Measurements from ENCODE around the gene CNIH3.

The CNIH3 gene

GRCh38 chr1:224749916-224750315 lies 133.8 kb downstream of the CNIH3 start:
- DNase-seq = no peak

DNA sequence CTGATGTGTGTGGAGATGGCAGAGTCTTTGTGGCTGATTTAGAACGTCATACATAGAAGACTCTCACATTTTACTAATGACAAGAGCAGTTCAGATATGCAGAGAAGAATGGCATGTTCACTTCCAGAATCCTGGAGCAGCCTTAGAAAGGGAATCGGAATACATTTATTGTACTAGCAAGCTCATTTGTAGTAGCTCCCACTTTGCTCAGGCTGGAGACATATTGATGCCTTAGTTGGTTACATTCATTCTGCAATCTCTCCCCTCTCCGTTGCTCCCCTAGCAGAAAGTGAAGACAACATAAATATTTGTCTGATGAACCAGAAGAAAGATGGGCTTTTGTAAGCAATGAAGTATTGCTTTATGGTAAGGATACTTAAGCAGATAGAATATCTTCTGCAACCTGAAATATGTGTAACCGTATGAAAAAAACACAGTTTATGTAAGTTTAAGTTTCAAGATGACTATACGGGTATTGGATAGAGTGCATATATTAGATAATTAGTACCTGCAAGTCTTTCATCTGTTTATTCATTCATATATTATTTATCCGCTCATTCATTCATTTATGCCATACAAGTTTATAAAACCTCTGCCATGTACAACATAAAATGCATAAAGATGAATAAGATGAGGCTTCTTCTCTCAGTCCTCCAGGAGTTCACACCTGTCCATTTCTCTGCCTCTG lies 135.7 kb downstream of the CNIH3 start:
- DNase-seq = no peak

DNA sequence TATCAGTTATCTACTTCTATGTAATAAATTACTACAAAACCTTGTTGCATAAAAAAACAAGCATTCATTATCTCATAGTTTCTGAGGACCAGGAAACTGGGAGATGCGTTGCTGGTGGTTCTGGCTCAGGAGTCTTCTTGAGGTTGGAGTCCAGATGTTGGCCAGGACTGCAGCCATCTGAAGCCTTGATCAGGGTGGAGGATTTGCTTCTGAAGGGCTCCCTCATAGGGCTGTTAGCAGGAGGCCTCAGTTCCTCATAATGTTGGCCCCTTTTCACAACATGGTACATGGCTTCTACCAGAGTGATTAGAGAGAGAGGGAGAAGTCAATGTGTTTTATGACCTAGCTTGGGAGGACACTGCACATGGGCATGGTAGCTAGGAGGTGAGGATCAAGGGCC lies 137.4 kb downstream of the CNIH3 start:
- no peak for DNase-seq

DNA sequence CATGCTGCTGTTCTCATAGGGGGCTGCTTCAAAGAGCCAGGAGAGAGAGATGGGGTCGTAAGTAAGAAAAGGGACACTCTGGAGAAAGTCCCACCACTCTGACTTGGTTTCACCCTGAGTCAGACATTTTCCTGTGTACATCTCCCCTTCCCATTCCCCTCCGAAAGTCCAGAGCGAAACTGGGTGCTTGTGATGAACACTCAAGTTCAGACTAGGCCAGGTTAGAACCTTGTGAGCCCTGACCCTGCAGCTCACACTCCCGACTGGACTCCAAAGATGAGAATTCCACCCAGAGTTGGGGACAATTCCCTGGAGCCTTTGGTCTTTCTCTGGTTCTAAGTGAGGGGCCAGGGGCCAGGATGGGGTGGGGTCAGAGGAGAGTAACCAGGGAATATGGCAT lies 139.5 kb downstream of the CNIH3 start:
- no peak for DNase-seq

GRCh38 chr1:224757508-224757907 lies 141.4 kb downstream of the CNIH3 start:
- no peak for DNase-seq

GRCh38 chr1:224759135-224759534 lies 143.0 kb downstream of the CNIH3 start:
- no peak for DNase-seq

- DNase-seq = no peak
Observed at GRCh38 chr1:224759681-224760091, 143.6 kb downstream of the CNIH3 start.

DNA sequence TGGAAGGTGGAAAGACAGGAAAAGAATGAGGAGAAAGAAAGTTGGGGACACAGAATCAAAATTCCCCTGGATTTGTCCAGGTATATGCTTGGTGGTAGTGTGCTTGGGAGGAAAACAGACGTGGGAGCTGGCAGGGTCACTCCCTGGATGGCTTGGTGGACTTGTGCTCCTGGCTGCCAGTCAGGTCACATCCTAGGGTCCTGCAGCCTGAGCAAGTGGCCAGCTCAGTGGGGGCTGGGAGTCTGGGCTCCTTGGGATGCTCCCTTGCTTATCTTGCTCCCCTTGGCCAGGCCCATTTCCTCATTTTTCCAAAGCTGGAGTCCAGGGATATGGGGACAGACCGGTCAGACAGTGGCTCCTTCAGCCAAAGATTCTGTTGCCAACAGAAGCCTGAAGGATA lies 144.0 kb downstream of the CNIH3 start:
- DNase-seq = no peak

DNA sequence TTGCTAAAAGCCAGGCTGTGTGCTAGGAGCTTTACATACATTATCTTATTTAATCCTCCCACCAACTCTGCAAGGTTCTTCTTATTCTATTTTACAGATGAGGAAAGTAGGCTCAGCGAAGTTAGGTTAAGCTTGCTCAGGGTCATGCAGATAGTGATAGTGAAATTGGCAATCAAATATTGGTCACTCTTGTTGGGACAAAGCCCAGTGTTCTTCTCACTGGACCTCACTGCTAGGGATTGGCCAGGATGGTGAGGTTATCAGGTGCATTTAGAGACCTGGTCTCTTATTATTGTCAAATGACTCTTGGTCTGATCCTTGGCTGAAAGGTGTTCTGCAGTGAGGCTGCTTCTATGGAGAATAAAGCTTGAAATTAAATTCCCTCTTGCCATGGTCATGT lies 145.1 kb downstream of the CNIH3 start:
- no peak for DNase-seq

DNA sequence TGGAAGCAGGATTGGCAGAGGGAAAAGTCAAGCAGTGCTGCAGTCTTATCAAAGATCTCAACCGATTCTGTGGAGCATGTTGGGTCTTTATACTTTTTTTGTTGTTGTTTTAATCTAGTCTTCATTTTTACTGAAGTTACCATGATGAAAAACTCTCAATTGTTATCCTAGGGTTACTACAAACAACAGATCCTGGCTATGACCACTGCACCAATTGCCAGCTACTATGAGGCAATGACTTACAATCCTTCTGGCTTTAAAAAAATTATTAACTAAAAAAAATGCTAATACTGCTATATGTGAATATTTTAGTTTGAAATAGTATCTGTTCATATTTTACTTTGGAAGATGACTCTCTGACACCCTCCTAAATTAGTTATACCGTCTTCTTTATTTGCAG lies 145.9 kb downstream of the CNIH3 start:
- no peak for DNase-seq

GRCh38 chr1:224762701-224763100 lies 146.6 kb downstream of the CNIH3 start:
- no peak for DNase-seq

GRCh38 chr1:224763126-224763775 lies 147.1 kb downstream of the CNIH3 start:
- DNase-seq = no peak

- DNase-seq = no peak
Observed at GRCh38 chr1:224766266-224766665, 150.1 kb downstream of the CNIH3 start.

GRCh38 chr1:224767031-224767430 lies 150.9 kb downstream of the CNIH3 start:
- no peak for DNase-seq

DNA sequence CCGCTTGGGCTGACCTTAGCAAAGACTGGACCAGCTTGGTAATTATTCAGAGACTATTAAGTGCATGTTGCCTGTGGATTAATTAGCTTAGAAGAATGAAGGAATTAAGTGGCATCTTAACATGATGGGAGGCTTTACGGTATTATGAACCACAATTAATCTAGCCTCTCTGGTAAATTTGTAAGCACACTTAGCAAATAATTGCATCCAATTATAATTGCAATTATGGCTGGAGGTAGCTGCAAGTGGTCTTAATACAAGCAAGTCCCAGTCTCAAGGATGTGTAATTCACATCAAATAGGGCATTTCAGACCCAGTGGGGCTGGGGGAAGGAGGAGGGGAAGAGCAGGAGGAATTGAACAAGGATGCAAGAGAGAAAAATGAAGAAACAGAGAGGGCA lies 151.6 kb downstream of the CNIH3 start:
- no peak for DNase-seq

GRCh38 chr1:224768971-224769370 lies 152.9 kb downstream of the CNIH3 start:
- DNase-seq = no peak

- no peak for DNase-seq
Observed at GRCh38 chr1:224769452-224770335, 153.6 kb downstream of the CNIH3 start.

DNA sequence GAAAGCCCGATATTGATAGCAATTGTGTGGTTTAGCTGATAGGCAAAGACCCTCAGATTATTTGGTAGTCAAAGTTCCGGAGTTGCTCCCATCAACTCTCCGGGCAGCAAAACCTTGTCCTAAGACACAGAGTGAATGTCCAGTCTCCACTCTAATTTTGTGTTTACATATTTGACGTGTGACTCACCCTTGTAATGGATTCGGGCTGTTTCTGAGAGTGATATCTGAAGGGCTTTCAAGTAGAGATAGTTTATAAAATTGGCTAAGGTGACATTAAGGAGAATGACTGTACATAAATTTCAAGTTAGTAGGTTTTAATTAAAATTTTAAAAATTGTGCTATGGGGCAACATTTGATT lies 154.2 kb downstream of the CNIH3 start:
- DNase-seq = no peak

GRCh38 chr1:224773646-224774045 lies 157.5 kb downstream of the CNIH3 start:
- DNase-seq = no peak

DNA sequence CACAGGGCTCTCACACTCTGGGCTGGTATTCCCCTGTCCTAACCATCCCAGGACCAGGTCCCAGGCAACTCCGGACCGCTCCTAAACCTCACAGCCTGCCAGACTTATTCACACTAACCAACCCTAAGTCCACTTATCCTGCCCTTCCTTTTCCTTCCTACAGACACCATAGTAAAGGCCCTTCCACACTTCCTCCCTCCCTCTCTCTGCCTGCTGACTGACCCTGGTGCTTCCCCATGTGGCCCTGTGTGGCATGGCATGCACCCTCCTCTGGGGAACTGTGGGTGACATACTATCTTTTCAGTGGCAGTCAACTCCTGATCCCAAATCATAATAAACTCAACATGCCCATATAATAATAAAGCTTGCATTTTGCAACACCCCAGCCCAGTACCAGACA lies 158.3 kb downstream of the CNIH3 start:
- no peak for DNase-seq

DNA sequence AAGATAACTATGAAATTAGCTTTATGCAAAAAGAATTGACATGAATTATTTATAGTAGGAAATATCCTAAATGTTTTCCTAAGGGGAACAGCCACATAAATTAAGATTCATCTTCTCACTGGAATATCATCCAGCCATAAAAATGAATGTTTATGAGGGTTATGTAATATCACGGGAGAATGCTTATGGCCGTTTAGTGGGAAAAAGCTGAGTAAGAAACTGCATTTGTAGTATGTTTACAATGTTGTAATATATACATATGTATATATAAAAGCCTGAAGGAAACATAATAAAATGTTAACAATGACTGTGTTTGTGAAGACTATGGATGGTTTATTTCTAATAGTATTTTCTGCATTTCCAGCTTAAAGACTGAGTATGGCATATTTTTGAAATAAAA lies 161.1 kb downstream of the CNIH3 start:
- no peak for DNase-seq

DNA sequence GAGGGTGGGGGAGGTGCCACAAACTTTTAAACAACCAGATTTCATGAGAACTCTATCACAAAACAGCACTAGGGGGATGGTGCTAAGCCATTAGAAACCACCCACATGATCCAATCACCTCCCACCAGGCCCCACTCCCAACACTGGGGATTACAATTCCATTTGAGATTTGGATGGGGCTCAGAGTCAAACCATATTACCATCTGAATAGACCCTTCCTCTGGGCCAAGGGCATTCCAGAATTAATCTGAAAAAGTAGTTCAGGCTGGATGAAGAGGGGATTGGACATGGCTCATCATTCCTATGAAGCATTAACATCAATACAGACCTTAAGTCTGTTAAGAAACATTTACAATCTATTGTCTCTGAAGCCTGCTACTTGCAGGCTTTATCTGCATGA lies 163.4 kb downstream of the CNIH3 start:
- DNase-seq = no peak

- DNase-seq = no peak
Observed at GRCh38 chr1:224780736-224781135, 164.6 kb downstream of the CNIH3 start.

GRCh38 chr1:224781800-224782199 lies 165.7 kb downstream of the CNIH3 start:
- DNase-seq = no peak
